GM13977 (cell line): ENCODE measurements around the gene LEMD2.
A peak's percentile ranks its signal among the peaks of the same experiment; 100 is the strongest.

Experiments
- DNase-seq: peaks from one replicate; pipeline ENCODE4 v3.0.0; 2012; ENCODE audit warnings: low spot score
- in situ Hi-C: fragments of 300-500 bp; cut with MboI; formaldehyde crosslinking; loops from one replicate; pipeline ENCODE4 v1.12.0; 2022; ENCODE audit warnings: low sequenced_read_pairs, low pct_unique_long_range_greater_than_20kb, mixed read lengths, inconsistent platforms; ENCODE audit not compliant: unreplicated experiment
- TF ChIP-seq, protein P1 (sequence below): IDR thresholded peaks from 2 replicates; pipeline ENCODE4 v1.5.1; 2012; ENCODE audit warnings: mild to moderate bottlenecking, control low read depth; ENCODE audit not compliant: insufficient read depth; ENCODE audit errors: extremely low read depth, missing control alignments

Gene LEMD2

DNA sequence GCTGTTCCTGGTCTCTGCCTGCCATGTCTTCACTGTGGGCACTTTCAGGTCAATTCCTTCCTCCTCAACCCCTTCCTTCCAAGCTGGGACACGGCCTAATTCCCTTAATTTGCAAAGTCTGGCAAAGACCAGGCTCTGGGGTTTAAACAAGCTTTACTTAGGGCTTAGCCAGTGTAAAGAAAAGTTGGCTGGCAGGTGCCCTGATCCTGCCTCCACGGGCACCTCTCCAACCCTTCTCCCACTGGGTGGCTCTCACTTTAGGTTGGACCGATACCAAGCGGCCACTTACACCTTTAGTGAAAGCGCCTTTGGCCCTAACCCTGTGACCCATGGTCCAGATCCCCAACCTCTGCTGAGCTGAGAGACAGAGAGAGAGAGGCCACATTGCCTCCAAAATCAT is 28.6 kb upstream of the LEMD2 start:
- no peak for DNase-seq
- in situ Hi-C loops: no loop called here
- TF ChIP-seq, protein P1, sequence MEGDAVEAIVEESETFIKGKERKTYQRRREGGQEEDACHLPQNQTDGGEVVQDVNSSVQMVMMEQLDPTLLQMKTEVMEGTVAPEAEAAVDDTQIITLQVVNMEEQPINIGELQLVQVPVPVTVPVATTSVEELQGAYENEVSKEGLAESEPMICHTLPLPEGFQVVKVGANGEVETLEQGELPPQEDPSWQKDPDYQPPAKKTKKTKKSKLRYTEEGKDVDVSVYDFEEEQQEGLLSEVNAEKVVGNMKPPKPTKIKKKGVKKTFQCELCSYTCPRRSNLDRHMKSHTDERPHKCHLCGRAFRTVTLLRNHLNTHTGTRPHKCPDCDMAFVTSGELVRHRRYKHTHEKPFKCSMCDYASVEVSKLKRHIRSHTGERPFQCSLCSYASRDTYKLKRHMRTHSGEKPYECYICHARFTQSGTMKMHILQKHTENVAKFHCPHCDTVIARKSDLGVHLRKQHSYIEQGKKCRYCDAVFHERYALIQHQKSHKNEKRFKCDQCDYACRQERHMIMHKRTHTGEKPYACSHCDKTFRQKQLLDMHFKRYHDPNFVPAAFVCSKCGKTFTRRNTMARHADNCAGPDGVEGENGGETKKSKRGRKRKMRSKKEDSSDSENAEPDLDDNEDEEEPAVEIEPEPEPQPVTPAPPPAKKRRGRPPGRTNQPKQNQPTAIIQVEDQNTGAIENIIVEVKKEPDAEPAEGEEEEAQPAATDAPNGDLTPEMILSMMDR: no peak

DNA sequence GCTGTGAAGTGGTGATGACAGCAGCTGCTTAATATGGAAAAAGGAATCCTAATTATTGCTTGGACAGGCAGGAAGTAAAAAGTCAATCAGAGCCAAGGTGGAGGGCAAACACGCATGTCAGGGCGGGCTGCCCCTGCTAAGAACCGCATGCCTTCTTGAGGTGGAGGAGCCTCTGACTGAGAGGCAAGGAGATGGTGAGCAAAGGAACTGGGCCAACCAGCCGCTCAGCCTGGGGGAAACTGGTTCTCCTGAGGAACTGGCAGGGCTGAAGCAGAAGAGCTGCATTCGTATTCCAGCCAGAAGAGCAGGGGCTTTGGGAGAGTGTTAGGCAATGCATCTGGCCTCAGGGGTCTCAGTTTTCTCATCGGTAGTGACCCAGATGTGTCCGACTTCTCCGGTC is 28.0 kb upstream of the LEMD2 start:
- in situ Hi-C loops: no loop called here
- DNase-seq: no peak

DNA sequence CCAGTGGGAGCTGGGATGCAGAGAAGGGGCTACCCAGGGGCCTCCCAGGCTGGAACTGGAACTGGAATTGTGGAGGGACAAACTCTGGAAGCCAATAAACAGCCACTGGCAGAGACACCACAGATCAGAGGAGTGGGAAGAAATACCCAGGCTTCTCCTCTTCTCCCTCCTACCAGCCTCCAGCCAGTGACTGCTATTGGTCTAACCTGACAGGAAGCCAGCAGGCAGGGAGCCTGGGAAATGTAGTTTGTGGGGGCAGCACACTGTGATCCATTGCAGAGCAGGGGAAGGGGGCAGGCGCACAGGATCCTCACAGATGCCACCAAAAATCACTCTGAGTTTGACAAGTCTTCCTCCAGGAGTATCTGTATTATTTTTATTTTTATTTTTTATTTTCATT is 26.9 kb upstream of the LEMD2 start:
- in situ Hi-C loops: no loop called here
- peak; percentile 66 for DNase-seq
- TF ChIP-seq, protein P1: no peak

More for the DNA sequence above, 28.0 kb upstream of the LEMD2 start:
- TF ChIP-seq, protein P1: no peak

DNA sequence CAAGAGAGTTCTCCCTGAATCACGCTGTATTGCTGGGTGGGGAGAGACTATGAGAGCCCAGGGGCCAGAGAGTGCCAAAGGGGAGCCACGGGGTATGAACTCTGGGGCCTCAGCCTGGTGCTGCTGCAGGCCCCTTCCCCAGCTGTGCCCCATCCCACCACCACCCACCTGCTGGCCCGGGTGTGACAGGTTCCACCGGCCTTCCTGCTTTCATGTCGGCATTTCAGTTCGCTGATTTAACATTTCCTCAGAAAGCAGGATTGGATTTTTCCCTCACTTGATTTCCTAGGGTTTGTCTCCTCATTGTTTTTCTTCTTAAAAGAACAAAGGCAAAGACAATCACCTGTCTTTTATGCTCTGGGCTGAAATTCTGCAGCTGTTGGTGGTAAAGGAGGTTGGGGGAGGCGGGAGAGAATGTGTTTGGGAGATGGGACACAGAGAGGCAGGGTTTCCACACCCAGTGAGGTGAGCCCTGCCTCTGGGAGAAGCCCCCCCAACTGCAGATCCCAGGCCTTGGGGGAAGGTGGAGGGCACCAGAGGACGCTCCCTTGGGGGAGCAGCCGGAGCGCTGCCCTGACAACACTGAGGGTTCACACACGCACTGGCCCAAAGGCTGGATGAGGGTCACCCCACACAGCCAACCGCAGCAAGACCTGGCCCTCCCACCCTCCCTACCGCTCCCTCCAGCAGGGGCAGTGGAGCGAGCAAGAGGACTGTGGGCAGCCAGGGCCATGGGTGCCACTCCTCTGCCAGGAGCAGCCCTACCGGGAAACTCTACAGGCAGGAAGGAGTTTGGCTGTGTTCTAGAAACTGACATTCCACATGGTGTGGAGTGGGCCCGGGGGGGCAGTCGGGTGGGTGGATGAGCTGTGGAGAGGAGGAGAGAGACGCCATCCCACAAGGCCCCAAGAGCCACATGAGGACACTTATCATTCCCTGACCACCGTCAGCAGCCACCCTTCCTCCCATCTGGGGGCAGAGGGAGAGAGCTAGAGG is 25.4 kb upstream of the LEMD2 start:
- in situ Hi-C loops: no loop called here
- TF ChIP-seq, protein P1: no peak
- no peak for DNase-seq

DNA sequence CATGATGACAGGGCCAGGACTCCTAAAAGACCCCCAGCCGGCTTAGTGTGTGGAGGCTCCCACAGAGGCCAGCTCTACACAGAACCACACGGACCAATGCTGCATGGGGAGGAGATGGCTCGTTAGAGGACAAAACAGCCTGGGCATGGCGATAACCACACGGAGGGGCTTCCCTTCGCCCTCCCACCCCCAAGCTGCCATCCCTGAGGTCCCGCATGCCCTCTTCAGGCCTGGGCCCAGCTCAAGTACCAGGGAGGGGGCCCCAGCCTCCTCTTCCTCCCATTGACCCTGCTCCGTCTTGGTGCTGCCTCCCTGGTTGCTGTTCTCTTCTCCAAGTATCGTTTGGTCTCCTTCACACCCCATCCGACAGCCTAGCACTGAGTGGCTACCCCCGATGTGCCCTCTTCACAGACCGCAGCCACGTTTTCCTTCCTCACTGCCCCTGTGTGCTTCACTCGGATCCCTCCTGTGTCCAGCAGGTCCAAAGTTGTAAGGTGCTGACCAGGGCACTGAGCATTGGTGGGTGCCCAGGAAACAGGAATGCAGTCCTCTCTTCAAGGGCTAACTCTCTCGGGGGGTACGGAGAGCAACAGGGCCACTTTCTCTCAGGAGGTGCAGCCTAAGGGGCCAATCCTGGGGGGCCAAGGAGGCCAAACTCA is 24.4 kb upstream of the LEMD2 start:
- DNase-seq: no peak
- TF ChIP-seq, protein P1: no peak
- in situ Hi-C loops: no loop called here

DNA sequence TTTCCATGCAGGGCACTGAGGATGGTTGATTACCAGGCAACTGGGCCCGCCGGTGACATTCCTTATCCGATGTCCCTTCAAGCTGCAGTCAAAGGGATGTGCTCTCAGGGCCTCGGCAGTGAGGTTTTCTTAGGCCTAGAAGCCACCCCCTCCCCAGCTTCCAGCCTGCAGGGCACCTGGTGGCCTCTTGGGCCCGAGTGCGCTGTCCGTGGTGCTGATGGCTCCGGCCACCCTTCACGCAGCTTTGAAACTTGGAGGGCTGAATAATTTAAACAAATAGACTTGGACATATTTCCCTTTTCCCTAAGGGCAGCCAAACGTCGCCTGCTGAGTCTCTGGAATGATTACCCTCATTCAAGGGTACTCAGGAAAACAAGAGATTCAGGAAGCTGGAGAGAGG is 23.7 kb upstream of the LEMD2 start:
- TF ChIP-seq, protein P1: no peak
- DNase-seq: peak; percentile 69
- in situ Hi-C loops: no loop called here
